HCT116 (cell line): ENCODE data around the gene HTR5A. TPM values are rescaled to one million over a fixed set of nuclear protein-coding genes. Genes with fewer than 3 reads are reported as not detected.

Experiments used
- ATAC-seq: fragments of 200-7000 bp; cut with Tn5 transposase; 2 replicates; pipeline ENCODE4 v1.9.1; 2020; ENCODE audit warnings: mild to moderate bottlenecking, moderate library complexity
- BruUV-seq: library from RNA; stranded (reverse); fragments of 400-500 nt; replicated peaks from 2 replicates; lab custom pipeline; 2021; lab: Mats Ljungman, UMichigan
- CTCF ChIA-PET: fragments of 300-600 bp; sonication (Branson Sonifier 250); formaldehyde crosslinking; loops from one replicate; lab custom pipeline; 2021; ENCODE audit warnings: antibody characterized with exemption; lab: Charles Lee
- POLR2A ChIA-PET: fragments of 300-600, 350-600 bp; sonication (Branson Sonifier 250); formaldehyde crosslinking; loops from one replicate; lab custom pipeline; 2021; ENCODE audit warnings: antibody characterized with exemption; lab: Charles Lee
- RAD21 ChIA-PET, 2 experiments: fragments of 300-600 bp; sonication (Branson Sonifier 250); formaldehyde crosslinking; loops; one replicate each; lab custom pipeline; 2023; ENCODE audit warnings: low total read pairs in 2 of 2; ENCODE audit not compliant: uncharacterized antibody in 2 of 2, unreplicated experiment in 2 of 2, low non-redundant PET in 1 of 2; lab: Charles Lee
- DNase-seq: peaks from one replicate; pipeline ENCODE4 v3.0.0-alpha.2; 2010; ENCODE audit warnings: low read depth, low spot score
- H2AFZ ChIP-seq: fragments of 200-600 bp; shearing (Covaris generic), sonication (generic); 2 replicates; pipeline ENCODE4 v1.6.1; 2017; ENCODE audit warnings: low read depth, mixed run types, mixed read lengths, antibody characterized with exemption, low read length; ENCODE audit not compliant: poor library complexity, severe bottlenecking
- H3K27ac ChIP-seq: 2 replicates; pipeline ENCODE4 v1.5.1; 2012; ENCODE audit warnings: low read depth, low read length
- H3K27me3 ChIP-seq: fragments of 200-600 bp; sonication (generic); 2 replicates; pipeline ENCODE4 v1.6.1; 2016; ENCODE audit warnings: mixed run types, low read length, mixed read lengths; ENCODE audit not compliant: insufficient read depth
- H3K36me3 ChIP-seq, 2 experiments: fragments of 200-500 bp in 1 of 2; fragments of 200-600 bp in 1 of 2; sonication (Bioruptor generic) in 1 of 2; sonication (generic) in 1 of 2; 2 replicates each; pipeline versions ENCODE4 v1.5.1 to v1.6.1; 2014 to 2016; ENCODE audit warnings: low read length in 2 of 2, inconsistent platforms in 1 of 2, mixed read lengths in 1 of 2, mixed run types in 1 of 2; ENCODE audit not compliant: insufficient read depth in 2 of 2, control insufficient read depth in 1 of 2
- H3K4me1 ChIP-seq, 2 experiments: fragments of 200-600 bp in 1 of 2; sonication (generic) in 1 of 2; 2 replicates each; pipeline versions ENCODE4 v1.5.1 to v1.6.1; 2012 to 2017; ENCODE audit warnings: low read length in 2 of 2, inconsistent platforms in 1 of 2, mild to moderate bottlenecking in 1 of 2, mixed read lengths in 1 of 2, mixed run types in 1 of 2, moderate library complexity in 1 of 2; ENCODE audit not compliant: insufficient read depth in 2 of 2, control insufficient read depth in 1 of 2
- H3K4me2 ChIP-seq: fragments of 200-600 bp; sonication (generic); 2 replicates; pipeline ENCODE4 v1.6.1; 2017; ENCODE audit warnings: mixed run types, low read length, mixed read lengths
- H3K4me3 ChIP-seq, 2 experiments: fragments of 200-600 bp in 1 of 2; sonication (generic) in 1 of 2; replicated peaks in 1 of 2; 2 replicates each; pipeline ENCODE4 v1.5.1; 2011 to 2016; ENCODE audit warnings: low read length in 2 of 2, control low read depth in 1 of 2, low read depth in 1 of 2, mild to moderate bottlenecking in 1 of 2, mixed read lengths in 1 of 2, mixed run types in 1 of 2
- H3K79me2 ChIP-seq: fragments of 200-600 bp; sonication (generic); 2 replicates; pipeline ENCODE4 v1.6.1; 2017; ENCODE audit warnings: mild to moderate bottlenecking, mixed run types, low read length, moderate library complexity, mixed read lengths; ENCODE audit not compliant: insufficient read depth
- H3K9ac ChIP-seq: fragments of 200-600 bp; sonication (generic); 2 replicates; pipeline ENCODE4 v1.6.1; 2016; ENCODE audit warnings: low read length, mixed read lengths
- H3K9me2 ChIP-seq: fragments of 200-600 bp; sonication (generic), shearing (Covaris generic); 2 replicates; pipeline ENCODE4 v1.6.1; 2017; ENCODE audit warnings: mixed run types, mild to moderate bottlenecking, moderate library complexity; ENCODE audit not compliant: insufficient read depth
- H3K9me3 ChIP-seq, 2 experiments: fragments of 200-500 bp in 1 of 2; fragments of 200-600 bp in 1 of 2; sonication (Bioruptor generic) in 1 of 2; sonication (generic) in 1 of 2; 2 replicates each; pipeline ENCODE4 v1.6.1; 2014 to 2017; ENCODE audit warnings: low read length in 2 of 2, mixed read lengths in 2 of 2, inconsistent platforms in 1 of 2, low read depth in 1 of 2, mild to moderate bottlenecking in 1 of 2, mixed run types in 1 of 2, moderate library complexity in 1 of 2; ENCODE audit not compliant: control insufficient read depth in 1 of 2, insufficient read depth in 1 of 2
- H4K20me1 ChIP-seq: fragments of 200-600 bp; sonication (generic), shearing (Covaris generic); 2 replicates; pipeline ENCODE4 v1.6.1; 2017; ENCODE audit warnings: mixed run types, mild to moderate bottlenecking, moderate library complexity; ENCODE audit not compliant: insufficient read depth
- CEBPB ChIP-seq: IDR thresholded peaks from 2 replicates; pipeline ENCODE4 v1.6.1; 2012; ENCODE audit warnings: low read depth
- EGR1 ChIP-seq: IDR thresholded peaks from 2 replicates; pipeline ENCODE4 v1.6.1; 2012; ENCODE audit warnings: low read depth
- ELF1 ChIP-seq: IDR thresholded peaks from 2 replicates; pipeline ENCODE4 v1.6.1; 2012; ENCODE audit warnings: low read depth, borderline replicate concordance
- JUND ChIP-seq: IDR thresholded peaks from 2 replicates; pipeline ENCODE4 v1.6.1; 2012
- TCF7L2 ChIP-seq: IDR thresholded peaks from 2 replicates; pipeline ENCODE4 v1.7.0; 2011; ENCODE audit warnings: borderline replicate concordance, inconsistent platforms; ENCODE audit not compliant: insufficient read depth, insufficient read length; ENCODE audit errors: extremely low read depth
- ZNF274 ChIP-seq: fragments of 200-500 bp; sonication (Bioruptor generic); IDR thresholded peaks from 2 replicates; pipeline ENCODE4 v1.6.1; 2014; ENCODE audit warnings: mild to moderate bottlenecking, low read depth, low read length, inconsistent platforms
- intact Hi-C: fragments of 100-400 bp; cut with micrococcal nuclease; formaldehyde crosslinking; loops from 2 replicates; pipeline ENCODE4 v1.10.0; 2022
- total RNA-seq: library from RNA; stranded (reverse); gene quantifications from one replicate; pipeline ENCODE4 v1.2.1, GENCODE V29; 2021; ENCODE audit not compliant: unreplicated experiment
- TF ChIP-seq, protein P1 (sequence below): IDR thresholded peaks from 2 replicates; pipeline ENCODE4 v1.6.1; 2011; ENCODE audit warnings: mild to moderate bottlenecking, low read length, moderate library complexity; ENCODE audit not compliant: insufficient replicate concordance; ENCODE audit errors: extremely low read depth
- TF ChIP-seq, protein P2 (sequence below): IDR thresholded peaks from 2 replicates; pipeline ENCODE4 v1.6.1; 2012; ENCODE audit warnings: low read depth

The HTR5A gene
- total RNA-seq, 1 experiment from 2014 or later = not detected

DNA sequence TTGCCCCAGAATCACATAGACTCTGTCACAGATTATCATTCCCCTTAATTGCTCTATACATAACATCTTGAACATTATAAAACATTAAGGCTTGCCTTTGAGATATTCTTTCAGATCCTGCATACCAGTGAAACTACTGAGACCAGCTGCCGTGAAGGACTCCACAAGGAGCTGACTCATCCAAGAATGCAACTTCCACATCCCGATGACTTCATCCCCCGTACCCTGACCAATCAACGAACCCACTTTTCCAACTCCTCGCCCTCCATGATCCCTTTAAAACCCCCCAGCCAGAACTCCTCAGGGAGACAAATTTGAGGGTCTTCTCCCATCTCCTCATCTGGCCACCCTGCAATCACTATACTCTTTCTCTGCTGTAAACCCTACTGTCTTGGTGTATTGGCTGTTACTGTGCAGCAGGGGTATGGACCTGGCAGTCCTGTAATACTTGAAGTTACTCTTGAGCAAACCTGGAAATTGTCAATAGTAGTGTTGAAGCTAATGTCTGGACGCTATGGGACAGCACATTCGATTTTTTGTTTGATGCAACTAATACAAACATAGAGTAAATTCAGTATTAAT, 49.8 kb downstream of the HTR5A start:
- H3K27ac ChIP-seq = no peak overlapping the region
- DNase-seq = no peak
- TF ChIP-seq CEBPB (no peak), EGR1 (no peak), ELF1 (no peak)
- TF ChIP-seq, protein P1, sequence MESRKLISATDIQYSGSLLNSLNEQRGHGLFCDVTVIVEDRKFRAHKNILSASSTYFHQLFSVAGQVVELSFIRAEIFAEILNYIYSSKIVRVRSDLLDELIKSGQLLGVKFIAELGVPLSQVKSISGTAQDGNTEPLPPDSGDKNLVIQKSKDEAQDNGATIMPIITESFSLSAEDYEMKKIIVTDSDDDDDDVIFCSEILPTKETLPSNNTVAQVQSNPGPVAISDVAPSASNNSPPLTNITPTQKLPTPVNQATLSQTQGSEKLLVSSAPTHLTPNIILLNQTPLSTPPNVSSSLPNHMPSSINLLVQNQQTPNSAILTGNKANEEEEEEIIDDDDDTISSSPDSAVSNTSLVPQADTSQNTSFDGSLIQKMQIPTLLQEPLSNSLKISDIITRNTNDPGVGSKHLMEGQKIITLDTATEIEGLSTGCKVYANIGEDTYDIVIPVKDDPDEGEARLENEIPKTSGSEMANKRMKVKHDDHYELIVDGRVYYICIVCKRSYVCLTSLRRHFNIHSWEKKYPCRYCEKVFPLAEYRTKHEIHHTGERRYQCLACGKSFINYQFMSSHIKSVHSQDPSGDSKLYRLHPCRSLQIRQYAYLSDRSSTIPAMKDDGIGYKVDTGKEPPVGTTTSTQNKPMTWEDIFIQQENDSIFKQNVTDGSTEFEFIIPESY = no peak
- TF ChIP-seq, all 23 proteins: peak for 0
- CTCF ChIA-PET = no interaction called here
- RAD21 ChIA-PET = no interaction called here
- Histone ChIP-seq H2AFZ (no peak overlapping the region), H3K36me3 (no peaks in the 10 kb centered on the region), H3K4me2 (no peak overlapping the region), H3K9me3 (peaks cover 0 to 5% of the 10 kb centered on the region in 2 experiments; a peak in 1 of 4 replicates), H3K9me2 (no peaks in the 10 kb centered on the region), H4K20me1 (no peaks in the 10 kb centered on the region), H3K9ac (no peak overlapping the region), H3K27me3 (peaks cover 16% of the 10 kb centered on the region), H3K4me3 (no peak overlapping the region), H3K79me2 (no peaks in the 10 kb centered on the region), H3K4me1 (no peaks in the 10 kb centered on the region)
- intact Hi-C loops = no loop called here
- no peak for ATAC-seq
- POLR2A ChIA-PET = no interaction called here
- BruUV-seq = no TSS peak

GRCh38 chr7:155120460-155120859, 50.3 kb downstream of the HTR5A start:
- DNase-seq (no peak), ATAC-seq (no peak)
- H3K4me2 ChIP-seq = no peak overlapping the region
- CTCF ChIA-PET = no interaction called here
- TF ChIP-seq TCF7L2 = no peak
- TF ChIP-seq, protein P2, sequence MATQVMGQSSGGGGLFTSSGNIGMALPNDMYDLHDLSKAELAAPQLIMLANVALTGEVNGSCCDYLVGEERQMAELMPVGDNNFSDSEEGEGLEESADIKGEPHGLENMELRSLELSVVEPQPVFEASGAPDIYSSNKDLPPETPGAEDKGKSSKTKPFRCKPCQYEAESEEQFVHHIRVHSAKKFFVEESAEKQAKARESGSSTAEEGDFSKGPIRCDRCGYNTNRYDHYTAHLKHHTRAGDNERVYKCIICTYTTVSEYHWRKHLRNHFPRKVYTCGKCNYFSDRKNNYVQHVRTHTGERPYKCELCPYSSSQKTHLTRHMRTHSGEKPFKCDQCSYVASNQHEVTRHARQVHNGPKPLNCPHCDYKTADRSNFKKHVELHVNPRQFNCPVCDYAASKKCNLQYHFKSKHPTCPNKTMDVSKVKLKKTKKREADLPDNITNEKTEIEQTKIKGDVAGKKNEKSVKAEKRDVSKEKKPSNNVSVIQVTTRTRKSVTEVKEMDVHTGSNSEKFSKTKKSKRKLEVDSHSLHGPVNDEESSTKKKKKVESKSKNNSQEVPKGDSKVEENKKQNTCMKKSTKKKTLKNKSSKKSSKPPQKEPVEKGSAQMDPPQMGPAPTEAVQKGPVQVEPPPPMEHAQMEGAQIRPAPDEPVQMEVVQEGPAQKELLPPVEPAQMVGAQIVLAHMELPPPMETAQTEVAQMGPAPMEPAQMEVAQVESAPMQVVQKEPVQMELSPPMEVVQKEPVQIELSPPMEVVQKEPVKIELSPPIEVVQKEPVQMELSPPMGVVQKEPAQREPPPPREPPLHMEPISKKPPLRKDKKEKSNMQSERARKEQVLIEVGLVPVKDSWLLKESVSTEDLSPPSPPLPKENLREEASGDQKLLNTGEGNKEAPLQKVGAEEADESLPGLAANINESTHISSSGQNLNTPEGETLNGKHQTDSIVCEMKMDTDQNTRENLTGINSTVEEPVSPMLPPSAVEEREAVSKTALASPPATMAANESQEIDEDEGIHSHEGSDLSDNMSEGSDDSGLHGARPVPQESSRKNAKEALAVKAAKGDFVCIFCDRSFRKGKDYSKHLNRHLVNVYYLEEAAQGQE = no peak
- no peak for TF ChIP-seq JUND
- TF ChIP-seq ZNF274 = no peak
- no peaks in the 10 kb centered on the region for H3K79me2 ChIP-seq
- H3K36me3 ChIP-seq = no peaks in the 10 kb centered on the region
- no peak overlapping the region for H3K4me3 ChIP-seq
- intact Hi-C loops = no loop called here
- no peak overlapping the region for H2AFZ ChIP-seq
- BruUV-seq = no TSS peak
- H3K27ac ChIP-seq = no peak overlapping the region
- POLR2A ChIA-PET = no interaction called here
- H4K20me1 ChIP-seq = no peaks in the 10 kb centered on the region
- peaks cover 16% of the 10 kb centered on the region for H3K27me3 ChIP-seq
- no peaks in the 10 kb centered on the region for H3K9me2 ChIP-seq
- H3K9me3 ChIP-seq = peaks cover 0 to 5% of the 10 kb centered on the region in 2 experiments; a peak in 1 of 4 replicates
- no peak overlapping the region for H3K9ac ChIP-seq
- RAD21 ChIA-PET = no interaction called here
- H3K4me1 ChIP-seq = no peaks in the 10 kb centered on the region
